ENCODE results near the gene SNX8. TPM values are rescaled to one million over a fixed set of nuclear protein-coding genes. Genes with fewer than 3 reads are reported as not detected.
A peak's percentile ranks its signal among the peaks of the same experiment; 100 is the strongest.
"Not testable (repeated sequence)": the region's sequence is repeated elsewhere in the genome, so short reads cannot be mapped to it uniquely, and the experiment has no call there.

The SNX8 gene
- total RNA-seq, 1 experiment from 2014 or later = 86.6 TPM

- POLR2A ChIA-PET = interaction anchor here (1.0 to 1.7 kb wide), 5 partner anchors 44 to 111 kb away, joined by 3 to 8 read pairs (median 6); partner anchors contain the start of genes CHST12, MRM2 and NUDT1
- TSS peak; percentile 70 for BruUV-seq (replicated peaks)
- peaks cover 8% of the 10 kb centered on the region for H3K4me1 Mint-ChIP-seq (ENCODE audit: low read depth, unreplicated experiment)
- Histone ChIP-seq H3K36me3 (ENCODE audit: control insufficient read depth, insufficient read depth, low read length) (no peaks in the 10 kb centered on the region), H3K4me1 (no peaks in the 10 kb centered on the region), H3K4me3 (ENCODE audit: low read depth, low read length) (peak overlapping the region; percentile 99), H3K9me3 (no peaks in the 10 kb centered on the region), H3K27me3 (replicated peaks; ENCODE audit: control insufficient read depth, insufficient read depth, low read length) (no peaks in the 10 kb centered on the region)
- peak overlapping the region; percentile 100 for H3K27ac Mint-ChIP-seq (ENCODE audit: unreplicated experiment)
- DNase-seq = no peak
- intact Hi-C loops (cut with micrococcal nuclease; ENCODE audit: unreplicated experiment) = loop anchor here (5.0 kb wide), 1 partner anchor 41 kb away; the partner anchor contains the start of gene SNX8
- H3K27me3 Mint-ChIP-seq (ENCODE audit: insufficient read depth, unreplicated experiment) = no peaks in the 10 kb centered on the region
- no peak for TF ChIP-seq CTCF (IDR thresholded peaks at IDR 0.05; ENCODE audit: insufficient read depth in 1 of 2, low read depth in 1 of 2, low read length in 1 of 2, severe bottlenecking in 1 of 2, unreplicated experiment in 1 of 2)
- no peaks in the 10 kb centered on the region for H3K9me3 Mint-ChIP-seq (ENCODE audit: unreplicated experiment)
- H3K36me3 Mint-ChIP-seq (ENCODE audit: insufficient read depth, unreplicated experiment) = peaks cover 51% of the 10 kb centered on the region
- CTCF ChIA-PET = interaction anchor here (0.6 kb wide), 1 partner anchor 73 kb away, joined by 3 read pairs; no protein-coding TSS in a partner anchor
- peak overlapping the region; percentile 94 for H3K4me3 Mint-ChIP-seq (ENCODE audit: unreplicated experiment)
Observed at GRCh38 chr7:2353113-2353935, 39.1 kb upstream of the SNX8 start.

GRCh38 chr7:2350861-2351260 is 36.6 kb upstream of the SNX8 start:
- BruUV-seq (replicated peaks) = no TSS peak
- TF ChIP-seq CTCF (IDR thresholded peaks at IDR 0.05; ENCODE audit: insufficient read depth in 1 of 2, low read depth in 1 of 2, low read length in 1 of 2, severe bottlenecking in 1 of 2, unreplicated experiment in 1 of 2) = no peak
- no peaks in the 10 kb centered on the region for H3K4me1 ChIP-seq
- no peaks in the 10 kb centered on the region for H3K36me3 ChIP-seq (ENCODE audit: control insufficient read depth, insufficient read depth, low read length)
- Mint-ChIP-seq H3K9me3 (ENCODE audit: unreplicated experiment) (no peaks in the 10 kb centered on the region), H3K27me3 (ENCODE audit: insufficient read depth, unreplicated experiment) (no peaks in the 10 kb centered on the region), H3K36me3 (ENCODE audit: insufficient read depth, unreplicated experiment) (peaks cover 52% of the 10 kb centered on the region), H3K4me3 (ENCODE audit: unreplicated experiment) (no peak overlapping the region), H3K4me1 (ENCODE audit: low read depth, unreplicated experiment) (no peaks in the 10 kb centered on the region), H3K27ac (ENCODE audit: unreplicated experiment) (no peak overlapping the region)
- no peaks in the 10 kb centered on the region for H3K27me3 ChIP-seq (replicated peaks; ENCODE audit: control insufficient read depth, insufficient read depth, low read length)
- POLR2A ChIA-PET = no interaction called here
- intact Hi-C loops (cut with micrococcal nuclease; ENCODE audit: unreplicated experiment) = loop anchor here (5.0 kb wide), 1 partner anchor 39 kb away; the partner anchor contains the start of gene SNX8
- CTCF ChIA-PET = no interaction called here
- H3K9me3 ChIP-seq = no peaks in the 10 kb centered on the region
- no peak for DNase-seq
- no peak overlapping the region for H3K4me3 ChIP-seq (ENCODE audit: low read depth, low read length)

- Mint-ChIP-seq H3K36me3 (ENCODE audit: insufficient read depth, unreplicated experiment) (peaks cover 45% of the 10 kb centered on the region), H3K9me3 (ENCODE audit: unreplicated experiment) (no peaks in the 10 kb centered on the region), H3K27me3 (ENCODE audit: insufficient read depth, unreplicated experiment) (no peaks in the 10 kb centered on the region), H3K4me3 (ENCODE audit: unreplicated experiment) (no peak overlapping the region), H3K4me1 (ENCODE audit: low read depth, unreplicated experiment) (no peaks in the 10 kb centered on the region), H3K27ac (ENCODE audit: unreplicated experiment) (no peak overlapping the region)
- Histone ChIP-seq H3K9me3 (no peaks in the 10 kb centered on the region), H3K27me3 (replicated peaks; ENCODE audit: control insufficient read depth, insufficient read depth, low read length) (no peaks in the 10 kb centered on the region), H3K36me3 (ENCODE audit: control insufficient read depth, insufficient read depth, low read length) (no peaks in the 10 kb centered on the region), H3K4me3 (ENCODE audit: low read depth, low read length) (no peak overlapping the region), H3K4me1 (no peaks in the 10 kb centered on the region)
- no TSS peak for BruUV-seq (replicated peaks)
- DNase-seq = no peak
- intact Hi-C loops (cut with micrococcal nuclease; ENCODE audit: unreplicated experiment) = loop anchor here (5.0 kb wide), 1 partner anchor 38 kb away; the partner anchor contains the start of gene SNX8
- no peak for TF ChIP-seq CTCF (IDR thresholded peaks at IDR 0.05; ENCODE audit: insufficient read depth in 1 of 2, low read depth in 1 of 2, low read length in 1 of 2, severe bottlenecking in 1 of 2, unreplicated experiment in 1 of 2)
- ChIA-PET CTCF (no interaction called here), POLR2A (no interaction called here)
Observed at GRCh38 chr7:2350055-2350454, 35.8 kb upstream of the SNX8 start.

- H3K36me3 Mint-ChIP-seq (ENCODE audit: insufficient read depth, unreplicated experiment) = peaks cover 29% of the 10 kb centered on the region
- H3K27me3 Mint-ChIP-seq (ENCODE audit: insufficient read depth, unreplicated experiment); H3K4me3 ChIP-seq (ENCODE audit: low read depth, low read length); H3K9me3 ChIP-seq; BruUV-seq (replicated peaks); H3K36me3 ChIP-seq (ENCODE audit: control insufficient read depth, insufficient read depth, low read length); H3K4me1 Mint-ChIP-seq (ENCODE audit: low read depth, unreplicated experiment); H3K4me1 ChIP-seq; DNase-seq; H3K9me3 Mint-ChIP-seq (ENCODE audit: unreplicated experiment); H3K27ac Mint-ChIP-seq (ENCODE audit: unreplicated experiment); H3K4me3 Mint-ChIP-seq (ENCODE audit: unreplicated experiment); POLR2A ChIA-PET; H3K27me3 ChIP-seq (replicated peaks; ENCODE audit: control insufficient read depth, insufficient read depth, low read length): not testable (repeated sequence)
- CTCF ChIA-PET = interaction anchor here (0.8 to 1.4 kb wide), 6 partner anchors 11 to 187 kb away, joined by 3 to 7 read pairs (median 4); partner anchors contain the start of genes MRM2 and NUDT1
- intact Hi-C loops (cut with micrococcal nuclease; ENCODE audit: unreplicated experiment) = loop anchor here (1.0 kb wide), 1 partner anchor 100 kb away; no protein-coding TSS in a partner anchor
Observed at GRCh38 chr7:2347351-2348063, 33.3 kb upstream of the SNX8 start.
